B cell (primary cell): ENCODE results near the gene ERC2. TPM values are rescaled to one million over a fixed set of nuclear protein-coding genes. Genes with fewer than 3 reads are reported as not detected.

Experiments
- ATAC-seq: fragments of 200-7000 bp; cut with Tn5 transposase; one replicate; pipeline ENCODE4 v1.10.0; 2021; ENCODE audit warnings: low read depth, mild to moderate bottlenecking, moderate number of reproducible peaks, moderate library complexity
- CTCF ChIA-PET: fragments of 350-600 bp; sonication (Branson Sonifier 250); formaldehyde crosslinking; loops from one replicate; lab custom pipeline; 2021; ENCODE audit warnings: antibody characterized with exemption, inconsistent platforms; lab: Charles Lee
- POLR2A ChIA-PET: fragments of 350-600 bp; sonication (Branson Sonifier 250); formaldehyde crosslinking; loops from one replicate; lab custom pipeline; 2021; ENCODE audit warnings: antibody characterized with exemption; lab: Charles Lee
- DNase-seq: peaks from one replicate; pipeline ENCODE4 v3.0.0; 2013
- H2AFZ ChIP-seq: 2 replicates; pipeline ENCODE4 v1.6.1; 2012; ENCODE audit warnings: mild to moderate bottlenecking, low read depth, low read length; ENCODE audit not compliant: insufficient read depth, poor library complexity, severe bottlenecking
- H3K27ac ChIP-seq, 2 donors: 1 replicate in 1 of 2; 2 replicates in 1 of 2; pipeline ENCODE4 v1.5.1; 2012 to 2013; ENCODE audit warnings: low read length in 2 of 2, mild to moderate bottlenecking in 2 of 2, moderate library complexity in 1 of 2
- H3K27me3 ChIP-seq, 4 experiments: fragments of 200-600 bp in 1 of 4; sonication (generic) in 1 of 4; replicated peaks in 1 of 4; 1 replicate in 2 of 4; 2 replicates in 2 of 4; pipeline versions ENCODE4 v1.6.1 to v1.7.0; 2013 to 2016; ENCODE audit warnings: low read length in 3 of 4, mild to moderate bottlenecking in 2 of 4, mixed read lengths in 1 of 4, moderate library complexity in 1 of 4; ENCODE audit not compliant: insufficient read depth in 4 of 4, control insufficient read depth in 3 of 4; ENCODE audit errors: control extremely low read depth in 1 of 4
- H3K36me3 ChIP-seq, 2 experiments: replicated peaks in 1 of 2; 1 replicate in 1 of 2; 2 replicates in 1 of 2; pipeline versions ENCODE4 v1.6.1 to v1.7.1; 2013; ENCODE audit warnings: low read length in 1 of 2; ENCODE audit not compliant: insufficient read depth in 2 of 2, control insufficient read depth in 1 of 2; ENCODE audit errors: control extremely low read depth in 1 of 2, extremely low read depth in 1 of 2
- H3K4me1 ChIP-seq, 2 donors: fragments of 200-600 bp in 1 of 2; sonication (generic) in 1 of 2; 1 replicate in 1 of 2; 2 replicates in 1 of 2; pipeline versions ENCODE4 v1.5.1 to v1.6.1; 2013 to 2017; ENCODE audit warnings: low read length in 2 of 2; ENCODE audit not compliant: control insufficient read depth in 2 of 2, insufficient read depth in 2 of 2
- H3K4me2 ChIP-seq: replicated peaks from 2 replicates; pipeline ENCODE3; 2012; ENCODE audit warnings: mild to moderate bottlenecking, low read depth, low read length; ENCODE audit not compliant: poor library complexity, severe bottlenecking
- H3K4me3 ChIP-seq, 5 experiments: fragments of 200-600 bp in 1 of 5; sonication (generic) in 1 of 5; 1 replicate in 3 of 5; 2 replicates in 2 of 5; pipeline versions ENCODE4 v1.5.1 to v1.7.0; 2011 to 2016; ENCODE audit warnings: low read length in 4 of 5, mild to moderate bottlenecking in 4 of 5, low read depth in 2 of 5, control low read depth in 1 of 5, moderate library complexity in 1 of 5; ENCODE audit not compliant: insufficient read depth in 1 of 5; ENCODE audit errors: control extremely low read depth in 1 of 5, extremely low read depth in 1 of 5
- H3K79me2 ChIP-seq: fragments of 200-600 bp; sonication (generic); one replicate; pipeline ENCODE4 v1.6.0; 2016; ENCODE audit warnings: low read length; ENCODE audit not compliant: control insufficient read depth, insufficient read depth
- H3K9ac ChIP-seq: fragments of 200-600 bp; sonication (generic); 2 replicates; pipeline ENCODE4 v1.6.1; 2017; ENCODE audit warnings: mild to moderate bottlenecking, low read length, moderate library complexity
- H3K9me3 ChIP-seq, 3 donors: one replicate each; pipeline versions ENCODE4 v1.6.1 to v1.7.1; 2013; ENCODE audit warnings: low read length in 2 of 3; ENCODE audit not compliant: control insufficient read depth in 2 of 3, insufficient read depth in 1 of 3; ENCODE audit errors: control extremely low read depth in 1 of 3
- H4K20me1 ChIP-seq: 2 replicates; pipeline ENCODE4 v1.6.0; 2012; ENCODE audit warnings: mild to moderate bottlenecking, low read length; ENCODE audit not compliant: insufficient read depth, control insufficient read depth, poor library complexity, severe bottlenecking
- H3K27ac Mint-ChIP-seq: one replicate; pipeline ENCODE4 v1.8.0; 2021; ENCODE audit warnings: mixed read lengths
- H3K27me3 Mint-ChIP-seq: one replicate; pipeline ENCODE4 v1.8.0; 2021; ENCODE audit warnings: mixed read lengths
- H3K4me1 Mint-ChIP-seq: one replicate; pipeline ENCODE4 v1.8.0; 2021; ENCODE audit warnings: mixed read lengths
- H3K4me3 Mint-ChIP-seq: one replicate; pipeline ENCODE4 v1.8.0; 2021; ENCODE audit warnings: mixed read lengths
- H3K9me3 Mint-ChIP-seq: one replicate; pipeline ENCODE4 v1.8.0; 2022; ENCODE audit warnings: mixed read lengths; ENCODE audit not compliant: insufficient read depth
- CTCF ChIP-seq: fragments of 200-600 bp; IDR thresholded peaks from one replicate; pipeline ENCODE4 v1.8.0; 2022; ENCODE audit warnings: antibody characterized with exemption, mild to moderate bottlenecking
- EZH2 ChIP-seq: IDR thresholded peaks from 2 replicates; pipeline ENCODE4 v1.6.1; 2012; ENCODE audit warnings: borderline replicate concordance, low read depth, mild to moderate bottlenecking, moderate library complexity, low read length; ENCODE audit not compliant: insufficient read depth, poor library complexity, severe bottlenecking
- WGBS: methylation state at CpG from one replicate; pipeline ENCODE4 v1.1.5; 2013; ENCODE audit warnings: missing lambda C conversion rate; ENCODE audit not compliant: insufficient coverage; 5-methylcytosine and 5-hydroxymethylcytosine counted together
- intact Hi-C: fragments of 100-400 bp; cut with micrococcal nuclease; formaldehyde crosslinking; loops from one replicate; pipeline ENCODE4 v1.10.0; 2022
- polyA plus RNA-seq: library from polyadenylated mRNA; depleted of rRNA; stranded (reverse); fragments of >200 nt; gene quantifications from 2 replicates; pipeline ENCODE4 v1.2.3, GENCODE V29; 2012
- total RNA-seq, 2 donors: library from RNA; stranded (reverse); fragments of 120-200 nt in 1 of 2; gene quantifications; 1 replicate in 1 of 2; 2 replicates in 1 of 2; pipeline versions ENCODE4 v1.2.3 to v1.2.4, GENCODE V29; 2013 to 2022

Gene ERC2
- total and polyA plus RNA-seq, 2 donors (not counting 1 experiment from before 2014, with no cell fraction given) = not detected

DNA sequence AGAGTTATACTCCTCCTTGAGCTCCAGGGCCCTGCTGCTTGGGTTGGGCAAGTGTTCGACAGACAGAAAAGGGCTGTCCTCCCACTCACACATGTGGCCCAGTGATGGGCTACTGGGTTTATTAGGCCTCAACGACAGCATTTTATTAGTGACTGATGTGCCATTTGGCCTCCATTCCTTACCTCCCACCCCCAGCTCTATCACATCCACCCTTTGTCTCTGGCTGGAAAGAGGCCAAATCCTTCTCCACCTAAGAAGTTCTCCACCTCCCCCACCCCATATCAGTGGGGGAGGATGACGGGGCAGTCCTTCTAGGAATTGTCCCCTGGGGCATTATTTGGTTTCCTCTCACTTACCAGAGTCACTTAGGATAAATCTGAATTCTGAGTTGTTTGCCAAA lies 924.0 kb downstream of the ERC2 start:
- H3K4me1 ChIP-seq = no peaks in the 10 kb centered on the region
- ChIA-PET CTCF (no interaction called here), POLR2A (no interaction called here)
- Mint-ChIP-seq H3K27ac (no peak overlapping the region), H3K9me3 (no peaks in the 10 kb centered on the region), H3K4me3 (no peak overlapping the region), H3K4me1 (no peaks in the 10 kb centered on the region), H3K27me3 (peaks cover 6% of the 10 kb centered on the region)
- no peak overlapping the region for H3K27ac ChIP-seq
- TF ChIP-seq EZH2 (no peak), CTCF (no peak)
- no peak overlapping the region for H3K9ac ChIP-seq
- no peaks in the 10 kb centered on the region for H3K27me3 ChIP-seq
- no CpG with 5 or more reads among the region's 3 CpGs for WGBS
- no peaks in the 10 kb centered on the region for H3K79me2 ChIP-seq
- H3K4me3 ChIP-seq = no peak overlapping the region
- no peaks in the 10 kb centered on the region for H3K9me3 ChIP-seq
- ATAC-seq (no peak), DNase-seq (no peak)
- intact Hi-C loops = no loop called here
- H2AFZ ChIP-seq = no peak overlapping the region
- no peaks in the 10 kb centered on the region for H3K36me3 ChIP-seq
- H4K20me1 ChIP-seq = no peaks in the 10 kb centered on the region
- H3K4me2 ChIP-seq = no peak overlapping the region

DNA sequence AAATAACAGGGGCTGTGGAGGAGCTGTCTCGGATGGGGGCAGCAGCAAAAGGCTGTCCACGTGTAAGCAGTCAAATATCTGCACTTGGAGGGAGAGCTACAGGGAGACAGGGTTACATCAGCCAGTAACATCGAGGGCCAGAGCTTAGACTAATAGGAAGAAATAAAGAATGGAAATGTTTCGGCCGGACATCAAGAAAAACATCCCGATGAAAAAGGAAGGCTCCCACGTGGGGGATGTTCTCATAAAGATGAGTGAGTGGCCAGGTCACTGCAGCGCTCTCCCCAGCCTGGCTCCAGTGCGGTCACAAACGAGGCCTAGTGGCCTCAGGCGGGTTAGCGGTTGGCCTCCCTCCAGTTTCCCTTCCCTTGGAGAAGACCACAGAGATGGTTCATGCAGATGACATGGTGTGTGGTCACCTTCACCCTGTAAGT lies 925.1 kb downstream of the ERC2 start:
- ChIA-PET POLR2A (no interaction called here), CTCF (no interaction called here)
- intact Hi-C loops = no loop called here
- Mint-ChIP-seq H3K9me3 (no peaks in the 10 kb centered on the region), H3K27ac (no peak overlapping the region), H3K4me1 (no peaks in the 10 kb centered on the region), H3K4me3 (no peak overlapping the region), H3K27me3 (peaks cover 6% of the 10 kb centered on the region)
- no peak overlapping the region for H3K9ac ChIP-seq
- no peak overlapping the region for H3K4me2 ChIP-seq
- no peaks in the 10 kb centered on the region for H3K4me1 ChIP-seq
- ATAC-seq (no peak), DNase-seq (no peak)
- no peak overlapping the region for H3K4me3 ChIP-seq
- TF ChIP-seq EZH2 (no peak), CTCF (no peak)
- no peak overlapping the region for H3K27ac ChIP-seq
- no peaks in the 10 kb centered on the region for H3K9me3 ChIP-seq
- WGBS = 81% methylated on average over 10 of the region's 12 CpGs
- H3K27me3 ChIP-seq = no peaks in the 10 kb centered on the region
- no peaks in the 10 kb centered on the region for H3K36me3 ChIP-seq
- H3K79me2 ChIP-seq = no peaks in the 10 kb centered on the region
- no peaks in the 10 kb centered on the region for H4K20me1 ChIP-seq
- no peak overlapping the region for H2AFZ ChIP-seq
